GM12878 (cell line): Measurements from ENCODE around the gene MSTN. TPM values are rescaled to one million over a fixed set of nuclear protein-coding genes. Genes with fewer than 3 reads are reported as not detected.

ENCODE experiments used
- ATAC-seq: fragments of 200-7000 bp; cut with Tn5 transposase; 3 replicates; pipeline ENCODE4 v1.9.1; 2020; ENCODE audit warnings: mild to moderate bottlenecking, moderate library complexity
- BruUV-seq: library from RNA; stranded (reverse); fragments of 400-500 nt; replicated peaks from 2 replicates; lab custom pipeline; 2021; lab: Mats Ljungman, UMichigan
- CTCF ChIA-PET: fragments of 300-600 bp; sonication (Branson Sonifier 250); formaldehyde crosslinking; extraction: SDS; loops from one replicate; lab custom pipeline; 2021; ENCODE audit warnings: inconsistent platforms; lab: Yijun Ruan, JAX
- POLR2A ChIA-PET: fragments of 350-600 bp; formaldehyde crosslinking; extraction: SDS; loops from one replicate; lab custom pipeline; 2021; ENCODE audit warnings: inconsistent platforms; lab: Charles Lee
- RAD21 ChIA-PET: fragments of 300-600 bp; sonication (Branson Sonifier 250); formaldehyde crosslinking; loops from one replicate; lab custom pipeline; 2023; ENCODE audit warnings: antibody characterized with exemption; ENCODE audit not compliant: unreplicated experiment; lab: Charles Lee
- SMC1A ChIA-PET: fragments of 300-600 bp; sonication (Branson Sonifier 250); formaldehyde crosslinking; loops from one replicate; lab custom pipeline; 2023; ENCODE audit not compliant: unreplicated experiment, uncharacterized antibody; lab: Charles Lee
- DNase-seq: peaks from one replicate; pipeline ENCODE4 v3.0.0-alpha.2; 2011; ENCODE audit warnings: low read depth, low spot score
- FAIRE-seq: peaks from 3 replicates; lab custom pipeline; 2011; peaks lifted over from hg19 to GRCh38; lab: Jason Lieb, UNC
- H2AFZ ChIP-seq: 2 replicates; pipeline ENCODE4 v1.6.0; 2011; ENCODE audit warnings: low read depth, low read length, control low read depth; ENCODE audit not compliant: control insufficient read depth
- H3K27ac ChIP-seq: 2 replicates; pipeline ENCODE4 v1.5.1; 2011; ENCODE audit warnings: control low read depth; ENCODE audit not compliant: control insufficient read depth, insufficient read depth
- H3K27me3 ChIP-seq, 2 experiments: replicated peaks in 1 of 2; 2 replicates each; pipeline versions ENCODE4 v1.6.0 to v1.6.1; 2011; ENCODE audit warnings: low read length in 1 of 2; ENCODE audit not compliant: control insufficient read depth in 2 of 2, insufficient read depth in 2 of 2
- H3K36me3 ChIP-seq, 2 experiments: 2 replicates each; pipeline ENCODE4 v1.5.1; 2011; ENCODE audit warnings: low read length in 1 of 2; ENCODE audit not compliant: control insufficient read depth in 2 of 2, insufficient read depth in 2 of 2
- H3K4me1 ChIP-seq: 2 replicates; pipeline ENCODE4 v1.6.1; 2011; ENCODE audit warnings: mild to moderate bottlenecking, low read length, moderate library complexity, mixed read lengths; ENCODE audit not compliant: control insufficient read depth, insufficient read depth
- H3K4me2 ChIP-seq: 2 replicates; pipeline ENCODE4 v1.6.0; 2011; ENCODE audit warnings: control low read depth; ENCODE audit not compliant: control insufficient read depth, insufficient read depth
- H3K4me3 ChIP-seq: fragments of 200-600 bp; sonication (generic); 2 replicates; pipeline ENCODE4 v1.5.1; 2016
- H3K79me2 ChIP-seq: 2 replicates; pipeline ENCODE4 v1.6.0; 2011; ENCODE audit warnings: low read length; ENCODE audit not compliant: control insufficient read depth, insufficient read depth
- H3K9ac ChIP-seq: 2 replicates; pipeline ENCODE4 v1.8.0; 2011; ENCODE audit warnings: low read length, control low read depth, mixed read lengths; ENCODE audit not compliant: control insufficient read depth, insufficient read depth
- H3K9me3 ChIP-seq: replicated peaks from 3 replicates; pipeline ENCODE4 v1.5.1; 2011; ENCODE audit warnings: mild to moderate bottlenecking, low read length; ENCODE audit not compliant: control insufficient read depth, insufficient read depth
- H4K20me1 ChIP-seq: 2 replicates; pipeline ENCODE4 v1.6.0; 2011; ENCODE audit not compliant: control insufficient read depth, insufficient read depth
- BACH1 ChIP-seq: fragments of 450-650 bp; IDR thresholded peaks from 2 replicates; pipeline ENCODE4 v1.6.1; 2017; ENCODE audit warnings: mild to moderate bottlenecking, borderline replicate concordance
- BHLHE40 ChIP-seq, 2 experiments: fragments of 450-650 bp in 1 of 2; IDR thresholded peaks; 2 replicates each; pipeline ENCODE4 v1.6.1; 2011 to 2017; ENCODE audit warnings: low read depth in 2 of 2, borderline replicate concordance in 1 of 2, improper control_type of control experiment in 1 of 2, low read length in 1 of 2, mild to moderate bottlenecking in 1 of 2
- GABPA ChIP-seq: IDR thresholded peaks from 2 replicates; pipeline ENCODE4 v1.6.1; 2014; ENCODE audit warnings: antibody characterized with exemption, low read depth, mild to moderate bottlenecking, inconsistent platforms
- JUNB ChIP-seq: IDR thresholded peaks from 2 replicates; pipeline ENCODE4 v1.6.1; 2016; ENCODE audit warnings: antibody characterized with exemption, mild to moderate bottlenecking
- NR2C2 ChIP-seq: IDR thresholded peaks from 2 replicates; pipeline ENCODE4 v1.6.1; 2011; ENCODE audit warnings: borderline replicate concordance, low read depth; ENCODE audit not compliant: control insufficient read depth, insufficient read length
- RB1 ChIP-seq: fragments of 450-650 bp; formaldehyde crosslinking; IDR thresholded peaks from 2 replicates; pipeline ENCODE4 v1.6.1; 2017; ENCODE audit warnings: mild to moderate bottlenecking, borderline replicate concordance
- SIX5 ChIP-seq: IDR thresholded peaks from 2 replicates; pipeline ENCODE4 v1.6.1; 2011; ENCODE audit warnings: mild to moderate bottlenecking, low read depth, low read length, moderate library complexity; ENCODE audit not compliant: severe bottlenecking
- SUPT20H ChIP-seq: IDR thresholded peaks from 2 replicates; pipeline ENCODE4 v1.6.1; 2011; ENCODE audit warnings: low read depth, mild to moderate bottlenecking, low read length, moderate library complexity, borderline replicate concordance; ENCODE audit not compliant: control insufficient read depth
- ZBTB11 ChIP-seq: fragments of 450-650 bp; formaldehyde crosslinking; IDR thresholded peaks from 2 replicates; pipeline ENCODE4 v1.5.0; 2022; ENCODE audit warnings: mild to moderate bottlenecking, missing genetic modification characterization
- ZNF24 ChIP-seq: fragments of 450-650 bp; IDR thresholded peaks from 2 replicates; pipeline ENCODE4 v1.6.1; 2017; ENCODE audit warnings: antibody characterized with exemption, mild to moderate bottlenecking
- WGBS: methylation state at CpG from one replicate; pipeline ENCODE4 v1.1.6; 2016; ENCODE audit warnings: low lambda C conversion rate; ENCODE audit not compliant: insufficient replicate concordance, insufficient coverage; ENCODE audit errors: missing lambda C conversion rate; 5-methylcytosine and 5-hydroxymethylcytosine counted together
- in situ Hi-C: fragments of 300-500 bp; cut with MboI; formaldehyde crosslinking; loops from 9 replicates; pipeline ENCODE4 v1.14.3; 2018; ENCODE audit warnings: mixed read lengths
- intact Hi-C: fragments of 100-400 bp; cut with micrococcal nuclease; formaldehyde crosslinking; loops from one replicate; pipeline ENCODE4 v1.14.2; 2022; ENCODE audit not compliant: unreplicated experiment
- polyA plus RNA-seq, 11 experiments: library from polyadenylated mRNA; depleted of rRNA in 4 of 11; unstranded in 6 of 11; stranded (reverse) in 5 of 11; fragments of >200 nt; fragmentation: Nextera tagmentation in 4 of 11; fragmentation: Illumina TruSeq in 1 of 11; extraction: Ambion mirVana in 4 of 11; extraction: Trizol in 1 of 11; gene quantifications; 1 replicate in 1 of 11; 2 replicates in 10 of 11; pipeline versions ENCODE4 v1.2.1 to v1.2.3, GENCODE V29; 2011 to 2016; ENCODE audit warnings: inconsistent platforms in 2 of 11, missing spikeins in 2 of 11, low read depth in 1 of 11
- total RNA-seq, 4 experiments: library from RNA; depleted of rRNA in 3 of 4; stranded (reverse); fragments of >200 nt in 3 of 4; fragmentation: Illumina TruSeq in 1 of 4; extraction: Trizol in 1 of 4; gene quantifications; 2 replicates each; pipeline versions ENCODE4 v1.2.1 to v1.2.3, GENCODE V29; 2013 to 2021

MSTN gene
- total and polyA plus RNA-seq, 10 of the 15 experiments (the other 5 are each of a cell fraction or from before 2014, with no cell fraction given) = 0.04 to 0.33 (median 0.10) TPM; not detected in 7

- in situ Hi-C loops = no loop called here
- H3K9me3 ChIP-seq = no peaks in the 10 kb centered on the region
- H3K9ac ChIP-seq = no peak overlapping the region
- H4K20me1 ChIP-seq = no peaks in the 10 kb centered on the region
- no peak overlapping the region for H3K27ac ChIP-seq
- POLR2A ChIA-PET = no interaction called here
- RAD21 ChIA-PET = no interaction called here
- no peaks in the 10 kb centered on the region for H3K79me2 ChIP-seq
- no peak overlapping the region for H3K4me3 ChIP-seq
- H3K27me3 ChIP-seq = no peaks in the 10 kb centered on the region; a peak in 1 of 4 replicates
- 90% methylated on average over 2 of the region's 2 CpGs for WGBS
- TF ChIP-seq RB1 = no peak
- FAIRE-seq (no peak), DNase-seq (no peak), ATAC-seq (no peak)
- SMC1A ChIA-PET = interaction anchor here (0.9 to 4.4 kb wide), 2 partner anchors 9 to 340 kb away, joined by 5 to 16 read pairs; no protein-coding TSS in a partner anchor
- H3K4me1 ChIP-seq = no peaks in the 10 kb centered on the region
- intact Hi-C loops = no loop called here
- H2AFZ ChIP-seq = no peak overlapping the region
- BruUV-seq = no TSS peak
- CTCF ChIA-PET = interaction anchor here (1.3 to 1.7 kb wide), 2 partner anchors 10 to 11 kb away, joined by 3 to 7 read pairs; no protein-coding TSS in a partner anchor
- no peak overlapping the region for H3K4me2 ChIP-seq
- no peaks in the 10 kb centered on the region for H3K36me3 ChIP-seq
Measured at GRCh38 chr2:190079160-190079559, 16.6 kb upstream of the MSTN start.

GRCh38 chr2:190075623-190076022 lies 13.1 kb upstream of the MSTN start:
- no TSS peak for BruUV-seq
- Histone ChIP-seq H4K20me1 (no peaks in the 10 kb centered on the region), H3K9me3 (no peaks in the 10 kb centered on the region), H3K9ac (no peak overlapping the region), H3K79me2 (no peaks in the 10 kb centered on the region), H2AFZ (no peak overlapping the region), H3K27ac (no peak overlapping the region), H3K4me2 (no peak overlapping the region), H3K4me3 (no peak overlapping the region), H3K36me3 (no peaks in the 10 kb centered on the region), H3K4me1 (no peaks in the 10 kb centered on the region), H3K27me3 (no peaks in the 10 kb centered on the region; a peak in 1 of 4 replicates)
- TF ChIP-seq BACH1 = no peak
- no peak for TF ChIP-seq GABPA
- no peak for TF ChIP-seq SIX5
- no peak for TF ChIP-seq ZNF24
- no peak for TF ChIP-seq BHLHE40 (IDR thresholded peaks at IDR 0.05; ENCODE audit: borderline replicate concordance in 1 of 2, low read depth in 2 of 2, low read length in 1 of 2)
- TF ChIP-seq NR2C2 = no peak
- no peak for TF ChIP-seq SUPT20H
- no peak for TF ChIP-seq ZBTB11 (CRISPR knock-in tag)
- no peak for TF ChIP-seq JUNB
- SMC1A ChIA-PET = interaction anchor here (0.6 to 1.5 kb wide), 3 partner anchors 13 to 565 kb away, joined by 3 to 5 read pairs (median 3); no protein-coding TSS in a partner anchor
- CTCF ChIA-PET = interaction anchor here (1.2 to 1.5 kb wide), 3 partner anchors 277 to 325 kb away, joined by 4 read pairs; no protein-coding TSS in a partner anchor
- in situ Hi-C loops (no loop called here), intact Hi-C loops (no loop called here)
- no peak for FAIRE-seq
- POLR2A ChIA-PET = no interaction called here
- DNase-seq = no peak
- RAD21 ChIA-PET = no interaction called here
- no peak for ATAC-seq
